Measurements from ENCODE around the gene CRIM1. TPM values are rescaled to one million over a fixed set of nuclear protein-coding genes. Genes with fewer than 3 reads are reported as not detected.

Gene CRIM1
- total and polyA plus RNA-seq, 2 experiments from 2014 or later = 10.5 to 36.4 TPM

GRCh38 chr2:36455788-36456187 is 100.2 kb downstream of the CRIM1 start (continued):
- TF ChIP-seq, protein P1, sequence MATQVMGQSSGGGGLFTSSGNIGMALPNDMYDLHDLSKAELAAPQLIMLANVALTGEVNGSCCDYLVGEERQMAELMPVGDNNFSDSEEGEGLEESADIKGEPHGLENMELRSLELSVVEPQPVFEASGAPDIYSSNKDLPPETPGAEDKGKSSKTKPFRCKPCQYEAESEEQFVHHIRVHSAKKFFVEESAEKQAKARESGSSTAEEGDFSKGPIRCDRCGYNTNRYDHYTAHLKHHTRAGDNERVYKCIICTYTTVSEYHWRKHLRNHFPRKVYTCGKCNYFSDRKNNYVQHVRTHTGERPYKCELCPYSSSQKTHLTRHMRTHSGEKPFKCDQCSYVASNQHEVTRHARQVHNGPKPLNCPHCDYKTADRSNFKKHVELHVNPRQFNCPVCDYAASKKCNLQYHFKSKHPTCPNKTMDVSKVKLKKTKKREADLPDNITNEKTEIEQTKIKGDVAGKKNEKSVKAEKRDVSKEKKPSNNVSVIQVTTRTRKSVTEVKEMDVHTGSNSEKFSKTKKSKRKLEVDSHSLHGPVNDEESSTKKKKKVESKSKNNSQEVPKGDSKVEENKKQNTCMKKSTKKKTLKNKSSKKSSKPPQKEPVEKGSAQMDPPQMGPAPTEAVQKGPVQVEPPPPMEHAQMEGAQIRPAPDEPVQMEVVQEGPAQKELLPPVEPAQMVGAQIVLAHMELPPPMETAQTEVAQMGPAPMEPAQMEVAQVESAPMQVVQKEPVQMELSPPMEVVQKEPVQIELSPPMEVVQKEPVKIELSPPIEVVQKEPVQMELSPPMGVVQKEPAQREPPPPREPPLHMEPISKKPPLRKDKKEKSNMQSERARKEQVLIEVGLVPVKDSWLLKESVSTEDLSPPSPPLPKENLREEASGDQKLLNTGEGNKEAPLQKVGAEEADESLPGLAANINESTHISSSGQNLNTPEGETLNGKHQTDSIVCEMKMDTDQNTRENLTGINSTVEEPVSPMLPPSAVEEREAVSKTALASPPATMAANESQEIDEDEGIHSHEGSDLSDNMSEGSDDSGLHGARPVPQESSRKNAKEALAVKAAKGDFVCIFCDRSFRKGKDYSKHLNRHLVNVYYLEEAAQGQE (IDR thresholded peaks at IDR 0.05; ENCODE audit: unreplicated experiment) = no peak
- no peak for TF ChIP-seq POLR2AphosphoS5 (IDR thresholded peaks at IDR 0.05; ENCODE audit: low read depth)

- DNase-seq (ENCODE audit: low spot score) (no peak), ATAC-seq (no peak)
- H3K27me3 Mint-ChIP-seq (ENCODE audit: insufficient read depth, low read depth, poor library complexity) = no peaks in the 10 kb centered on the region
- H3K4me1 ChIP-seq (ENCODE audit: insufficient read depth) = peaks cover 67% of the 10 kb centered on the region
- no peak overlapping the region for H2AFZ ChIP-seq
- no peaks in the 10 kb centered on the region for H3K36me3 ChIP-seq (ENCODE audit: insufficient read depth)
- H3K4me1 Mint-ChIP-seq = peaks cover 25% of the 10 kb centered on the region; the same call in 2 of the 3 replicates
- H3K9me2 ChIP-seq (ENCODE audit: insufficient read depth) = no peaks in the 10 kb centered on the region
- H3K27ac ChIP-seq (ENCODE audit: low read depth) = peak overlapping the region; percentile 33
- H4K20me1 ChIP-seq (replicated peaks; ENCODE audit: insufficient read depth) = no peaks in the 10 kb centered on the region; the same call in 1 of the 2 replicates
- H3K4me3 ChIP-seq = no peak overlapping the region
- H3K9me3 Mint-ChIP-seq = no peaks in the 10 kb centered on the region
- no peaks in the 10 kb centered on the region for H3K27me3 ChIP-seq (ENCODE audit: insufficient read depth)
- H3K4me3 Mint-ChIP-seq = no peak overlapping the region; the same call in 2 of the 3 replicates
- H3K27ac Mint-ChIP-seq = peak overlapping the region; percentile 63
- no peaks in the 10 kb centered on the region for H3K36me3 Mint-ChIP-seq (ENCODE audit: low read depth)
- 0 out of 2 replicates have a peak, but pooled peaks cover 5% of the 10 kb centered on the region for H3F3A ChIP-seq (replicated peaks; ENCODE audit: low read depth)
- peaks cover 20% of the 10 kb centered on the region; the same call in 1 of the 2 replicates for H3K79me2 ChIP-seq (replicated peaks; ENCODE audit: insufficient read depth)
- no peak overlapping the region for H3K4me2 ChIP-seq
- no peak for TF ChIP-seq JUNB (IDR thresholded peaks at IDR 0.05; ENCODE audit: unreplicated experiment)
- TF ChIP-seq EZH2 (IDR thresholded peaks at IDR 0.05; ENCODE audit: low read depth, unreplicated experiment) = no peak
- no peak for TF ChIP-seq CREB1 (CRISPR knock-in tag; IDR thresholded peaks at IDR 0.05; ENCODE audit: low read depth)
- TF ChIP-seq, protein P1 (IDR thresholded peaks at IDR 0.05; ENCODE audit: unreplicated experiment) = no peak
- TF ChIP-seq, protein P2, sequence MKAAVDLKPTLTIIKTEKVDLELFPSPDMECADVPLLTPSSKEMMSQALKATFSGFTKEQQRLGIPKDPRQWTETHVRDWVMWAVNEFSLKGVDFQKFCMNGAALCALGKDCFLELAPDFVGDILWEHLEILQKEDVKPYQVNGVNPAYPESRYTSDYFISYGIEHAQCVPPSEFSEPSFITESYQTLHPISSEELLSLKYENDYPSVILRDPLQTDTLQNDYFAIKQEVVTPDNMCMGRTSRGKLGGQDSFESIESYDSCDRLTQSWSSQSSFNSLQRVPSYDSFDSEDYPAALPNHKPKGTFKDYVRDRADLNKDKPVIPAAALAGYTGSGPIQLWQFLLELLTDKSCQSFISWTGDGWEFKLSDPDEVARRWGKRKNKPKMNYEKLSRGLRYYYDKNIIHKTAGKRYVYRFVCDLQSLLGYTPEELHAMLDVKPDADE (IDR thresholded peaks at IDR 0.05) = no peak
- TF ChIP-seq STAT1 (IDR thresholded peaks at IDR 0.05; ENCODE audit: unreplicated experiment) = no peak
- TF ChIP-seq, protein P3, sequence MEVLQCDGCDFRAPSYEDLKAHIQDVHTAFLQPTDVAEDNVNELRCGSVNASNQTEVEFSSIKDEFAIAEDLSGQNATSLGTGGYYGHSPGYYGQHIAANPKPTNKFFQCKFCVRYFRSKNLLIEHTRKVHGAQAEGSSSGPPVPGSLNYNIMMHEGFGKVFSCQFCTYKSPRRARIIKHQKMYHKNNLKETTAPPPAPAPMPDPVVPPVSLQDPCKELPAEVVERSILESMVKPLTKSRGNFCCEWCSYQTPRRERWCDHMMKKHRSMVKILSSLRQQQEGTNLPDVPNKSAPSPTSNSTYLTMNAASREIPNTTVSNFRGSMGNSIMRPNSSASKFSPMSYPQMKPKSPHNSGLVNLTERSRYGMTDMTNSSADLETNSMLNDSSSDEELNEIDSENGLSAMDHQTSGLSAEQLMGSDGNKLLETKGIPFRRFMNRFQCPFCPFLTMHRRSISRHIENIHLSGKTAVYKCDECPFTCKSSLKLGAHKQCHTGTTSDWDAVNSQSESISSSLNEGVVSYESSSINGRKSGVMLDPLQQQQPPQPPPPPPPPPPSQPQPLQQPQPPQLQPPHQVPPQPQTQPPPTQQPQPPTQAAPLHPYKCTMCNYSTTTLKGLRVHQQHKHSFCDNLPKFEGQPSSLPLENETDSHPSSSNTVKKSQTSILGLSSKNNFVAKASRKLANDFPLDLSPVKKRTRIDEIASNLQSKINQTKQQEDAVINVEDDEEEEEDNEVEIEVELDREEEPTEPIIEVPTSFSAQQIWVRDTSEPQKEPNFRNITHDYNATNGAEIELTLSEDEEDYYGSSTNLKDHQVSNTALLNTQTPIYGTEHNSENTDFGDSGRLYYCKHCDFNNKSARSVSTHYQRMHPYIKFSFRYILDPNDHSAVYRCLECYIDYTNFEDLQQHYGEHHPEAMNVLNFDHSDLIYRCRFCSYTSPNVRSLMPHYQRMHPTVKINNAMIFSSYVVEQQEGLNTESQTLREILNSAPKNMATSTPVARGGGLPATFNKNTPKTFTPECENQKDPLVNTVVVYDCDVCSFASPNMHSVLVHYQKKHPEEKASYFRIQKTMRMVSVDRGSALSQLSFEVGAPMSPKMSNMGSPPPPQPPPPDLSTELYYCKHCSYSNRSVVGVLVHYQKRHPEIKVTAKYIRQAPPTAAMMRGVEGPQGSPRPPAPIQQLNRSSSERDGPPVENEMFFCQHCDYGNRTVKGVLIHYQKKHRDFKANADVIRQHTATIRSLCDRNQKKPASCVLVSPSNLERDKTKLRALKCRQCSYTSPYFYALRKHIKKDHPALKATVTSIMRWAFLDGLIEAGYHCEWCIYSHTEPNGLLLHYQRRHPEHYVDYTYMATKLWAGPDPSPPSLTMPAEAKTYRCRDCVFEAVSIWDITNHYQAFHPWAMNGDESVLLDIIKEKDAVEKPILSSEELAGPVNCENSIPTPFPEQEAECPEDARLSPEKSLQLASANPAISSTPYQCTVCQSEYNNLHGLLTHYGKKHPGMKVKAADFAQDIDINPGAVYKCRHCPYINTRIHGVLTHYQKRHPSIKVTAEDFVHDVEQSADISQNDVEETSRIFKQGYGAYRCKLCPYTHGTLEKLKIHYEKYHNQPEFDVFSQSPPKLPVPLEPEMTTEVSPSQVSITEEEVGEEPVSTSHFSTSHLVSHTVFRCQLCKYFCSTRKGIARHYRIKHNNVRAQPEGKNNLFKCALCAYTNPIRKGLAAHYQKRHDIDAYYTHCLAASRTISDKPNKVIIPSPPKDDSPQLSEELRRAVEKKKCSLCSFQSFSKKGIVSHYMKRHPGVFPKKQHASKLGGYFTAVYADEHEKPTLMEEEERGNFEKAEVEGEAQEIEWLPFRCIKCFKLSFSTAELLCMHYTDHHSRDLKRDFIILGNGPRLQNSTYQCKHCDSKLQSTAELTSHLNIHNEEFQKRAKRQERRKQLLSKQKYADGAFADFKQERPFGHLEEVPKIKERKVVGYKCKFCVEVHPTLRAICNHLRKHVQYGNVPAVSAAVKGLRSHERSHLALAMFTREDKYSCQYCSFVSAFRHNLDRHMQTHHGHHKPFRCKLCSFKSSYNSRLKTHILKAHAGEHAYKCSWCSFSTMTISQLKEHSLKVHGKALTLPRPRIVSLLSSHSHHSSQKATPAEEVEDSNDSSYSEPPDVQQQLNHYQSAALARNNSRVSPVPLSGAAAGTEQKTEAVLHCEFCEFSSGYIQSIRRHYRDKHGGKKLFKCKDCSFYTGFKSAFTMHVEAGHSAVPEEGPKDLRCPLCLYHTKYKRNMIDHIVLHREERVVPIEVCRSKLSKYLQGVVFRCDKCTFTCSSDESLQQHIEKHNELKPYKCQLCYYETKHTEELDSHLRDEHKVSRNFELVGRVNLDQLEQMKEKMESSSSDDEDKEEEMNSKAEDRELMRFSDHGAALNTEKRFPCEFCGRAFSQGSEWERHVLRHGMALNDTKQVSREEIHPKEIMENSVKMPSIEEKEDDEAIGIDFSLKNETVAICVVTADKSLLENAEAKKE (CRISPR knock-in tag; IDR thresholded peaks at IDR 0.05) = no peak
- TF ChIP-seq POLR2AphosphoS5 (IDR thresholded peaks at IDR 0.05; ENCODE audit: low read depth) = no peak
Measured at GRCh38 chr2:36456227-36457175, 100.9 kb downstream of the CRIM1 start.
